Mammary epithelial cell (primary cell): ENCODE results near the gene TMEM238.

Source experiments
- EZH2 ChIP-seq: IDR thresholded peaks from 2 replicates; pipeline ENCODE4 v1.6.1; 2012; ENCODE audit warnings: low read length, inconsistent platforms, borderline replicate concordance
- TF ChIP-seq, protein P1 (sequence below), 2 donors: IDR thresholded peaks in 1 of 2; conservative IDR thresholded peaks in 1 of 2; 2 replicates each; pipeline ENCODE4 v1.5.1; 2011 to 2012; ENCODE audit warnings: inconsistent platforms in 2 of 2, low read length in 2 of 2, mild to moderate bottlenecking in 2 of 2, control low read depth in 1 of 2, low read depth in 1 of 2; ENCODE audit not compliant: insufficient read depth in 1 of 2; ENCODE audit errors: extremely low read depth in 1 of 2

DNA sequence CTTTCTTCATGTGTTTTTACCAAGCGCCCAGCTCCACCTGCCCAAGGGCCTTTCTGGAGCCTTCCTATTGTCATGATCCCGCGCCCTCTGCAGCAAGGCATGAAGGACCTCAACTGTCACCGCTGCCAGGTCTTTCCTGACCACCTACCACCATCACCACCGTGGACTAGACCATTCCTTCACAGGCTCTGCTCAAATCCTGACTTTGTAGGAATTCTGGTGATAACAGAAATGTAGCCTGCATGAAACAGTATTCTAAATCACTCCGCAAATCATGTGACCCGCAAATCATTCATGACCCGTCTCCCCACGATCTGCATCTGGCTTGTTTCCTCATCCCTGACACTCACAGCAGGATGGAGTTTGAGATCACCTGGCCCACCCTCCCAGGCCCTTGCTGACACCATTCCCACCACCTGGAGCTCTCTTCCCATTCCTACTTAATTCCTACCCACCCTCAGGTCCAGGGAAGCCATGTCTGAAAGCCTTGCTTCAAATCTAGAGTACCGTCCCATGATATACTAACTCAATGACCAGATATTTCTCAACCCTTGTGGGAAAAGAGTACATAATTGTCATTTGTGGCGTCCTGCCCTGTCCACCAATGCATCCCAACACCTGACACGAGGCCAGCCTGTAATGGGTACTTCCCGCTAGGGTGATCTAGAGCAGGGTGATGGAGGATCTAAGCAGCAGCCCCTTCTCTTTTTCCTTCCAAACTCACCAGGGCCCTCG, 22.2 kb upstream of the TMEM238 start:
- no peak for TF ChIP-seq EZH2
- TF ChIP-seq, protein P1, sequence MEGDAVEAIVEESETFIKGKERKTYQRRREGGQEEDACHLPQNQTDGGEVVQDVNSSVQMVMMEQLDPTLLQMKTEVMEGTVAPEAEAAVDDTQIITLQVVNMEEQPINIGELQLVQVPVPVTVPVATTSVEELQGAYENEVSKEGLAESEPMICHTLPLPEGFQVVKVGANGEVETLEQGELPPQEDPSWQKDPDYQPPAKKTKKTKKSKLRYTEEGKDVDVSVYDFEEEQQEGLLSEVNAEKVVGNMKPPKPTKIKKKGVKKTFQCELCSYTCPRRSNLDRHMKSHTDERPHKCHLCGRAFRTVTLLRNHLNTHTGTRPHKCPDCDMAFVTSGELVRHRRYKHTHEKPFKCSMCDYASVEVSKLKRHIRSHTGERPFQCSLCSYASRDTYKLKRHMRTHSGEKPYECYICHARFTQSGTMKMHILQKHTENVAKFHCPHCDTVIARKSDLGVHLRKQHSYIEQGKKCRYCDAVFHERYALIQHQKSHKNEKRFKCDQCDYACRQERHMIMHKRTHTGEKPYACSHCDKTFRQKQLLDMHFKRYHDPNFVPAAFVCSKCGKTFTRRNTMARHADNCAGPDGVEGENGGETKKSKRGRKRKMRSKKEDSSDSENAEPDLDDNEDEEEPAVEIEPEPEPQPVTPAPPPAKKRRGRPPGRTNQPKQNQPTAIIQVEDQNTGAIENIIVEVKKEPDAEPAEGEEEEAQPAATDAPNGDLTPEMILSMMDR (conservative IDR thresholded peaks at IDR 0.05 in 1 of 2, IDR thresholded peaks at IDR 0.05 in 1 of 2; ENCODE audit: extremely low read depth in 1 of 2, insufficient read depth in 1 of 2, low read depth in 1 of 2, low read length in 2 of 2), result no peak
